GM21367 (cell line): ENCODE data around the gene PARVB.
"Not testable (repeated sequence)": the region's sequence is repeated elsewhere in the genome, so short reads cannot be mapped to it uniquely, and the experiment has no call there.

Experiments
- ATAC-seq: cut with Tn5 transposase; IDR thresholded peaks from one replicate; pipeline ENCODE4 v1.9.1; 2021; ENCODE audit not compliant: unreplicated experiment

Gene PARVB

DNA sequence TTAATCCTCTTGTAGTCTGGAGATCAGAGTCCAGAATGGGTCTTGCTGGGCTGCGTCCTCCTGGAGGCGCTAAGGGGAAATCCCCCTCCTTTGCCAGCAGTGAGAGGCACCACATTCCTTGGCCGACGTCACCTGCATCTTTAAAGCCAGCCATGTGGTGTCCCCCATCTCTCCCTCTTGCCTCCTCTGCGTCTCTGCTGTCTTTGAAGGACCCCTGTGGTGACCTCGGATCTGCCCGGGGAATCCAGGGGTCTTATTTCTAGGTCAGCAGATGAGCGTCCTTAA, 27.2 kb upstream of the PARVB start:
- ATAC-seq, result no peak

DNA sequence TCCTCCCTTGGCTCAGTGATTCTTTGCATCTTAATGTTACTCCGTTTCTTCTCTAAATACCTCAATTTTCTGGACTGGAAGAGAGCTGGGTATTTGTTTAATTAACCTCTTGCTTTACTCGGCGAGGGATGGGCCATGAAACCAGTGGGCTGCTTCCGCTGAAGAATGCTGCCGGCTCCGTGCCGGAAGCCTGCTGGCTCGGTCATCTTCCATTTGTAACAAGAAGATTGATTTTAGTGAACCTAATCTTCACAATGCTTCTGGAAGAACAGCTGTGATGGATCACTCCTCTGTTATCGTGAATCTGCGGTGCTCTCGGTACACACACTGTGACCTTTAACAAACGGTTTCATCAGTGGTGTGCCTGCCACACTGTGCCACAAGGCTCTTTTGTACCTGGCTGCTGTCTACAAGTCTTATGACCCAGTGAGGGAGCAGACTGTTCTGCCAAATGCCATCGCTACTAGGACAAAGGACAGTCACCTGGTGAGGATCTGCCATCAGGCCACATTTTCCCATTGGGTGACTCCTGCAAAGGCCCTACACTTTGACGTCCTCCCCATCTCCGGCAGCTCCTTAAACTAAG, 25.3 kb upstream of the PARVB start:
- ATAC-seq, result no peak

DNA sequence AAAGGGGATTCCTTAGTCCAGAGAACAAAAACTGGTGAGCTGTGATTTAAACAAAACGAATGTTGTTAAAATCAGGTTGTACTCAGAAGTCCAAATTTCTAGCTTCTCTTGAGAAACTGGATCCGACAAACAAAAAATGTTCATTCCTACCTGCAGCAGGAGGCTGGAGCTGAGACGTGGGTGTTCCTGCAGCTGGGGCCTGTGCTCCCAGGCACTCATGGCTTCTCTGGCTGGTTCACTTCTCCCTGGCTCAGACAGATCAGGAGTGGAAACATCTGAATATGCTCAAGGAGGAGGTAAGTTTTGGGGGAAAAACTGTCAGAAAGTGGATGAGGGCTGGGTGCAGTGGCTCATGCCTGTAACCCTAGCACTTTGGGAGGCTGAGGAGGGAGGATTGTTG, 24.7 kb upstream of the PARVB start:
- no peak for ATAC-seq

DNA sequence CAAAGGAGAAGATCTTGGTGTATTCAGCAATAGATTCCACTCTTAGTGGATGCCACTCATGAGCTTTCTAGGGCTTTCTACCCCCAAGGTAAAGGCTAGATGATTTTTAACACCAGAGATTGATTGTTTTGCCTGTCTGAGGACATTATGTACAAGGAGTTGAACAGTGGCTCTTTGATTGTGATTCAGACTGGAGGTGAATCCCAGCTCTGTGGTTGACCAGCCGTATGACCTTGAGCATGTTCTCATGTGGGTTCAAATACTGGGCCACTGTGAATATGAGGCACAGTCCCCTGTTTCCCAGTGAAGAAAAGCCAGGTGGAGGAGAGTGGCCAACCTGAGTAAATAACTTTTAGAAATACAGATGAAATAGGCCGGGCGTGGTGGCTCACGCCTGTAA, 24.0 kb upstream of the PARVB start:
- ATAC-seq, result no peak

- no peak for ATAC-seq
Observed at GRCh38 chr22:44001521-44001920, 22.6 kb upstream of the PARVB start.

GRCh38 chr22:44002324-44002723, 21.8 kb upstream of the PARVB start:
- ATAC-seq, result no peak

GRCh38 chr22:44002997-44003396, 21.1 kb upstream of the PARVB start:
- no peak for ATAC-seq

GRCh38 chr22:44003405-44004103, 20.5 kb upstream of the PARVB start:
- ATAC-seq, result no peak

DNA sequence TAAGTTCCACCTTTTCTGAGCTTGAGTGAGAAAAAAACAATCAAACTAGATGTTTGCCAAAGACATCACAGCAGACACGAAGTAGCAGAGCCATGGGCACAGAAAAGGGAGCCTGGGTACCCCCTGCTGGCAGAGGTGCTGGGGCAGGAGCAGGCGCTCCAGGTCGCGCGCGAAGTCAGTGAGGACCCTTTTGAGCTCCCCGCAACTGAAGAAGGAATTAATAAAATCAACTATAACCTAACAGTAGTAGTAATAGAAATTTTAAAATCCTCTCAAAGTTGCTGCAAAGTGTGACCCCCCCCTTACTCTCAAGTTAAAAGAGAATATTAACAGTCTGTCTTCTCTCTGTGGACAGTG, 20.0 kb upstream of the PARVB start:
- no peak for ATAC-seq

DNA sequence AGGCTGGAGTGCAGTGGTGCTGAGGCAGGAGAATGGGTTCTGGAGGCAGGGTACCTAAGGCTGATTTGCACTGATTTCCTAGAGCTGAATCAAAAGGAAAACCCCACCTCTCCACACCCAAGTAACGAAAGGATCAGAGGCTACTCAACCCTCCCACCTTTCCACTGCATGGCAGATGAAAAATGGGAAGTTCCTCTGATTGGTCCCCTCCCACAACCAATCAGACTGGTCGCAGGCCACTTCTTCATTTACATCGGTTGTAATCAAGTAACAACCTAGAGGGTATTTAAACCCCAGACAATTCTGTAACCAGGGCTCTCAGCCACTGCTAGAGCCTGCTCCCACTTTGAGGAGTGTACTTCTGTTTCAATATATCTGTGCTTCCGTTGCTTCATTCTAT, 18.6 kb upstream of the PARVB start:
- ATAC-seq, result no peak

DNA sequence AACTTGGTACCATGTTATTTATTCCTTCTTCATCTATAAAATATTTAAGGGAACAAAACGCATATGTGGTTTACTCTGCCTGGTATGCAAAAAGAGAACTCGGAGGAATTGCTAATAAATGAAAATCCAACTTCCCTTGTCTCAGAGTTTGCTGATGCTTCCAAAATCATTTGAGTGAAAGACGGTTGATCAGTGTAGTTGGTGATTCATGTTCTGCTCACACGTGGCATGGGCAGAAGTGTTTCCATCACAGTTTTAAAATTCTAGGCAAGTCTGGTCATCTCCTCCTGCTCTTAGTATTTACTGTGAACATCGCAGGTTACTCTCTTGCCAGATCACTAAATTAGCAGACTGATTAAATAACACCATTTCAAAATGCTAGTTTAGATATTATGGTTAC, 11.9 kb upstream of the PARVB start:
- ATAC-seq, result no peak

- no peak for ATAC-seq
Observed at GRCh38 chr22:44012591-44012990, 11.5 kb upstream of the PARVB start.

GRCh38 chr22:44014241-44014640, 9.9 kb upstream of the PARVB start:
- ATAC-seq, result no peak

GRCh38 chr22:44016586-44016985, 7.5 kb upstream of the PARVB start:
- not testable (repeated sequence) for ATAC-seq

- ATAC-seq, result no peak
Observed at GRCh38 chr22:44018594-44018993, 5.5 kb upstream of the PARVB start.

- ATAC-seq, result no peak
Observed at GRCh38 chr22:44019416-44019815, 4.7 kb upstream of the PARVB start.

GRCh38 chr22:44019846-44020245, 4.3 kb upstream of the PARVB start:
- no peak for ATAC-seq

DNA sequence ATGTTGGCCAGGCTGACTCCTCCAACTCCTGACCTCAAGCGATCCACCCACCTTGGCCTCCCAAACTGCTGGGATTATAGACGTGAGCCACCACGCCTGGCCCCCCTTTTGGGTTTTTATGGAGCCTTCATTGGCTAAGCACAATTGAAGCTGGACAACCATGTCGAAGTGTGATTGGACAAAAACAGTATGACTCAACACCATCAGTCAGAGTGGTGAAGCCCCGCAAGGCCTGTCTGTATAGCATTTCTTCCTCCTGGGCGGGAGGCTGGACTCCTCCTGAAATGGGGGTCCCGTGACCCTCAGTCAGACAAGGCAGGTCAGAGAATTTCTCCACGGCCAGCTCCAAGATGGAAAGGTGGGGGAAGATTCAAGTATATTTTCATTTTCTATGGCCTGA, 3.1 kb upstream of the PARVB start:
- ATAC-seq, result no peak

GRCh38 chr22:44023404-44024287, 456 bp upstream of the PARVB start:
- no peak for ATAC-seq

DNA sequence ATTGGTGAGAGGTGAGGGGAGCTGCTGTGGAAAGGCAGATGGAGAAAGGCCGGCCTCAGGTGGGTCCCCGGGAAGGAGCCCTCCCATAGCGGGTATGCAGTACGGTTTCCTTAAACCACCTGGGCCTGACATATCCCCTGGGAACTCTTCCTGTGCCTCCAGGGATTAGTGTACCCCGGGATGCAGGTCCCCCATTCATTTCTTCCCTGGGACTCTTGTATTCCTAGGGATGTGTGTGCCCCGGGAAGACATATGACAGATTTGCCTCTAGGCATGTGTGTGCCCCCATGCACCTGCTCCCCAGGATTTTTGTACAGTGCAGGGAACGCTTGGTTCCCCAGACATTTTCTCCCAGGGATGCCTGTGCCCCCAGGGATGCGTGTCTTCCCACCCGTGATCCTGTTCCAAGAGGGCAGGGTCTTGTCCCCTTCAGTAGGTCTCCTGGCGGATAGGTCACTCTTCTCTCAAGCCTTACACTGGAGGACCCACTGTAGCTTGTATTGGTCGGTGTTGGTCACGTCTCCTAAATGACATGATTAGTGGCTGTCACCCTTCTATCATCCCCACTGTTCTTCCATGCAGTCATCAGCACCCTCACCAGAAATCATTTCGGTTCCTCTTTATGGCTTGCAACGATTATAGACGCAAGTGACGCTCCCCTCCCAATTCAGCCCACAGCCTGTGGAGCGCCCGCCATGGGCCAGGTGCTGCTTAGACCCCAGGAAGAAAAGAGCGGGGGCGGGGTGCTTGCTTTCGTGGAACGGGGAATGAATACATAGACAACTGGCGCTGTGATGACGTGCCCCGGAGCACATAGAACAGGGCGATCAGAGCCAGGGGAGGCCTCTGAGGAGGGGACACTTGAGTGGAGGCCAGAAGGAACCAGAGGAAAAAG, 1.3 kb downstream of the PARVB start:
- peak; percentile 46 for ATAC-seq

DNA sequence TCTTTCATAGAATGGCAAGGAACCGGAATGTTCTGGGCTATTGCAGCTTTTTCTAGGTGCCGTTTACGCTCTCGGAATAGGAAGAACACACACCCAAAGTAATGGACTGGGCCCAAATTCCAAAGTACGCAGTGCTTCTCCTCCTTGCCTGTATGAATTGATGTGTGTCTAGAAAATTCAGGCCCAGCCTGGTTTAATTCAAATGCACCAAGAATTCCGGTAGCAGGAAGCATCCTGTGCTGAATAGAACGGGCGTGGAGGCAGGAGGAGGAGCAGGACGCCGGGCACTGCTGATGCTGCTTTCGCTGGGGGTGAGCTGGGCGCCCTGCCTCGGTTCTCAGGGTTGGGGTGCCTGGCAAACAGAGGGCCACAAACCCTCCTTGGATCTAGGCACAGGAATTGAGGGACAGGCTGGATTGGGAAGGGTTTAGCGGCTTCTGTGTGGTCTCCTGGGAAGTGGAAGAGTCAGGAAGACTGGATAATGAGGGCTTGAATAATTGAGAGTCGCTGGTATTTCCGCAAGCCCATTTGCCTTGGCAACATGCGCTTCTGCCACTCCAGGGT, 2.0 kb downstream of the PARVB start:
- no peak for ATAC-seq
